HEK293T (cell line): ENCODE results near the gene GRAP2.

Experiments
- CTCF ChIA-PET: fragments of 350-600 bp; formaldehyde crosslinking; extraction: SDS; loops from one replicate; lab custom pipeline; 2021; ENCODE audit warnings: antibody characterized with exemption, inconsistent platforms; lab: Yijun Ruan, JAX
- POLR2A ChIA-PET: fragments of 350-600 bp; formaldehyde crosslinking; extraction: SDS; loops from one replicate; lab custom pipeline; 2020; ENCODE audit warnings: antibody characterized with exemption, inconsistent platforms; lab: Yijun Ruan, JAX
- DNase-seq: peaks from one replicate; pipeline ENCODE4 v3.0.0; 2012; ENCODE audit warnings: mixed read lengths; ENCODE audit errors: extremely low spot score
- ARNT ChIP-seq: fragments of 450-650 bp; IDR thresholded peaks from 2 replicates; pipeline ENCODE4 v1.6.1; 2017; ENCODE audit warnings: mild to moderate bottlenecking
- BHLHE40 ChIP-seq: fragments of 450-650 bp; IDR thresholded peaks from 2 replicates; pipeline ENCODE4 v1.6.1; 2016; ENCODE audit warnings: mild to moderate bottlenecking, moderate library complexity, borderline replicate concordance
- CTBP1 ChIP-seq: fragments of 450-650 bp; IDR thresholded peaks from 2 replicates; pipeline ENCODE4 v1.6.1; 2016; ENCODE audit warnings: borderline replicate concordance
- ELF4 ChIP-seq: fragments of 450-650 bp; IDR thresholded peaks from 2 replicates; pipeline ENCODE4 v1.6.1; 2017; ENCODE audit warnings: antibody characterized with exemption
- FOXA1 ChIP-seq: fragments of 450-650 bp; IDR thresholded peaks from 2 replicates; pipeline ENCODE4 v1.6.1; 2016; ENCODE audit warnings: mild to moderate bottlenecking
- FOXK2 ChIP-seq: fragments of 450-650 bp; IDR thresholded peaks from 2 replicates; pipeline ENCODE4 v1.6.1; 2016; ENCODE audit warnings: mild to moderate bottlenecking
- FOXM1 ChIP-seq: fragments of 450-650 bp; IDR thresholded peaks from 2 replicates; pipeline ENCODE4 v1.6.1; 2017; ENCODE audit warnings: mild to moderate bottlenecking, borderline replicate concordance
- HDGF ChIP-seq: fragments of 450-650 bp; IDR thresholded peaks from 2 replicates; pipeline ENCODE4 v1.6.1; 2017; ENCODE audit warnings: antibody characterized with exemption, borderline replicate concordance
- L3MBTL2 ChIP-seq: fragments of 450-650 bp; conservative IDR thresholded peaks from 2 replicates; pipeline ENCODE4 v1.6.1; 2016; ENCODE audit warnings: mild to moderate bottlenecking
- LEF1 ChIP-seq: fragments of 450-650 bp; IDR thresholded peaks from 2 replicates; pipeline ENCODE4 v1.6.1; 2017; ENCODE audit warnings: mild to moderate bottlenecking, borderline replicate concordance
- NFRKB ChIP-seq: fragments of 450-650 bp; IDR thresholded peaks from 2 replicates; pipeline ENCODE4 v1.6.1; 2016; ENCODE audit warnings: mild to moderate bottlenecking, moderate library complexity
- SP1 ChIP-seq: fragments of 450-650 bp; IDR thresholded peaks from 2 replicates; pipeline ENCODE4 v1.6.1; 2017
- SUZ12 ChIP-seq: fragments of 450-650 bp; IDR thresholded peaks from 2 replicates; pipeline ENCODE4 v1.6.1; 2016; ENCODE audit warnings: mild to moderate bottlenecking
- TARDBP ChIP-seq: fragments of 450-650 bp; IDR thresholded peaks from 2 replicates; pipeline ENCODE4 v1.6.1; 2016
- ZNF384 ChIP-seq: fragments of 450-650 bp; IDR thresholded peaks from 2 replicates; pipeline ENCODE4 v1.6.1; 2016
- TF ChIP-seq, protein P1 (sequence below): fragments of 450-650 bp; IDR thresholded peaks from 2 replicates; pipeline ENCODE4 v1.6.1; 2016

Gene GRAP2

GRCh38 chr22:39932918-39933649 is 32.2 kb downstream of the GRAP2 start:
- ChIA-PET POLR2A (no interaction called here), CTCF (interaction anchor here (0.5 to 2.2 kb wide), 6 partner anchors 10 to 378 kb away, joined by 3 to 8 read pairs (median 4); no protein-coding TSS in a partner anchor)
- DNase-seq = peak; percentile 79
- no peak for TF ChIP-seq L3MBTL2
- no peak for TF ChIP-seq HDGF
- TF ChIP-seq ELF4 = no peak
- no peak for TF ChIP-seq BHLHE40
- TF ChIP-seq SP1 = no peak
- no peak for TF ChIP-seq FOXM1
- TF ChIP-seq LEF1 = no peak
- no peak for TF ChIP-seq ARNT
- no peak for TF ChIP-seq ZNF384
- TF ChIP-seq, protein P1, sequence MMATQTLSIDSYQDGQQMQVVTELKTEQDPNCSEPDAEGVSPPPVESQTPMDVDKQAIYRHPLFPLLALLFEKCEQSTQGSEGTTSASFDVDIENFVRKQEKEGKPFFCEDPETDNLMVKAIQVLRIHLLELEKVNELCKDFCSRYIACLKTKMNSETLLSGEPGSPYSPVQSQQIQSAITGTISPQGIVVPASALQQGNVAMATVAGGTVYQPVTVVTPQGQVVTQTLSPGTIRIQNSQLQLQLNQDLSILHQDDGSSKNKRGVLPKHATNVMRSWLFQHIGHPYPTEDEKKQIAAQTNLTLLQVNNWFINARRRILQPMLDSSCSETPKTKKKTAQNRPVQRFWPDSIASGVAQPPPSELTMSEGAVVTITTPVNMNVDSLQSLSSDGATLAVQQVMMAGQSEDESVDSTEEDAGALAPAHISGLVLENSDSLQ = no peak
- TF ChIP-seq FOXA1 = no peak
- TF ChIP-seq CTBP1 = no peak
- no peak for TF ChIP-seq TARDBP
- no peak for TF ChIP-seq NFRKB
- TF ChIP-seq SUZ12 = no peak
- TF ChIP-seq FOXK2 = no peak

DNA sequence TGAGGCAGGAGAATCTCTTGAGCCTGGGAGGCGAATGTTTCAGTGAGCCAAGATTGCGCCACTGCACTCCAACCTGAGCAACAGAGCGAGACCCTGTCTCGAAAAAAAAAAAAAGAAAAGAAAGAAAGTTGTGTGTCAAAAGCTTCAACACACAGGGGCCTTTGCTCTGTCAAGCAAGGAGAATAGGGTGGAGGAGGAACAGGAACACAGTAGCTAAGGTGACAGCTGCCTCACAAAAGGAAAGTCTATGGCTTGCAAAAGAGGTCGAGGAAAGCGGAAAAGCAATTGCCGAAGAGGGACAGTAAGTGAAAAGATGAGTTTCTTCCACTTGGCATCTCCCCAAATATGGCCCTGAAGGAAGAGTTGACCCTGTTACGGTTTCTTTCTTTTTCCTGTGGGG is 32.9 kb downstream of the GRAP2 start:
- TF ChIP-seq FOXA1 (no peak), FOXM1 (no peak), SUZ12 (no peak), NFRKB (no peak), HDGF (no peak), L3MBTL2 (no peak), LEF1 (no peak), ZNF384 (no peak)
- CTCF ChIA-PET = interaction anchor here (1.0 to 2.2 kb wide), 4 partner anchors 9 to 378 kb away, joined by 3 to 8 read pairs (median 4); no protein-coding TSS in a partner anchor
- no peak for DNase-seq
- POLR2A ChIA-PET = no interaction called here

GRCh38 chr22:39935116-39935515 is 34.2 kb downstream of the GRAP2 start:
- POLR2A ChIA-PET = no interaction called here
- no peak for TF ChIP-seq CTBP1
- TF ChIP-seq ARNT = no peak
- CTCF ChIA-PET = interaction anchor here (0.6 to 1.1 kb wide), 3 partner anchors 9 to 209 kb away, joined by 3 read pairs; no protein-coding TSS in a partner anchor
- DNase-seq = no peak

GRCh38 chr22:39935612-39936011 is 34.7 kb downstream of the GRAP2 start:
- no peak for DNase-seq
- CTCF ChIA-PET = interaction anchor here (0.6 to 0.9 kb wide), 2 partner anchors 89 to 209 kb away, joined by 3 read pairs; no protein-coding TSS in a partner anchor
- no peak for TF ChIP-seq SP1
- TF ChIP-seq BHLHE40 = no peak
- no peak for TF ChIP-seq ZNF384
- no peak for TF ChIP-seq SUZ12
- TF ChIP-seq TARDBP = no peak
- no peak for TF ChIP-seq FOXM1
- TF ChIP-seq FOXA1 = no peak
- no peak for TF ChIP-seq FOXK2
- TF ChIP-seq, protein P1 = no peak
- TF ChIP-seq CTBP1 = no peak
- POLR2A ChIA-PET = no interaction called here

DNA sequence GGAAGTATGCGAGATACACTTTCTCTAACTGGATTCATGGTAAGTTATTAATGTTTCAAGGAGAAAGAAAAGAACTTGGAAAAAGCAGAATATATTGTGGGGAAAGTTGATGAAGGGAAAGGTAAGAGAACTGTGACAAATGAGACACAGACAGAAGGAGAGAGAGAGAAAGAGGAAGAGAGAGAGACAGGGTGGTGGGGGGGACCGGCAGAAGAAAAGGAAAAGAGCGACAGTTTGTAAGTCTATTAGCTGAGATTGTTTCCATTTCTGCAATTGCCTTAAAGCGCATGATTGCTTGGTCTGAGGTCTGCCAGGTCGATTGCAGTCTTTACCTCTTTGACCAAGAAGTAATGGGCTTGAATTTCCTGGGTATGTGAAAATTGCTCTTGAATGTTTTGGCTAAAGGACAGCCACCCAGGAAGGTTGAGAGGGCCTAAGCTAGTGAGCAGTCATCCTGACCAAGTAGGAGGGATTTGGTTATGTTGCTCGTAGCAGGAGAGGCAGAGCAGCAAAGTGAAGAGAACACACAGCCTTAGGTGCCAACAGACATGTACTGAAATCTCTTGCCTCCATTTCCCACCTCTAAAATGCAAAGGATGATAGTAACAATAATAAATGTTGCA is 35.8 kb downstream of the GRAP2 start:
- ChIA-PET CTCF (interaction anchor here (0.6 kb wide), 1 partner anchor 1655 kb away, joined by 3 read pairs; no protein-coding TSS in a partner anchor), POLR2A (no interaction called here)
- TF ChIP-seq LEF1 = no peak
- TF ChIP-seq FOXM1 = no peak
- DNase-seq = no peak

DNA sequence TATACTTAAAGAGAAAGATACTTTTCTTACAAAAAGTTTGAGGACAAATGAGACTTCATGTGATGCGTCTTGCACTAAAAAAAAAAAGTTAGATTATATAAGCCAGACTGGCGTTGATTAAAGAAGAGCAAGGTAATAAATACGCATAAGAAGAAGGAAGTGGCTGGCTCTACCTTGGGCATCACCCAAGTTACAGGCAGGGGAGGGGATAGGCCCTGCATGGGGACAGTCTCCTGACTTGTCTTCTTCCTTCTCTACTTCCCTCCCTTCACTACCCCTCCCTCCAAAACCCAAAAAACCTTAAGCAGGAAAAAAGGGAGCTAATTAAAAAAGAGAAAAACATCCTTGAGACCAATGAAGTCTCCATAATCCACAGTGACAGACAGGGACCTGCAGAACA is 37.0 kb downstream of the GRAP2 start:
- TF ChIP-seq FOXK2 (no peak), SP1 (no peak), FOXA1 (no peak), ARNT (no peak), CTBP1 (no peak), FOXM1 (no peak), SUZ12 (no peak), BHLHE40 (no peak), TARDBP (no peak), ZNF384 (no peak), L3MBTL2 (no peak), ELF4 (no peak), LEF1 (no peak), HDGF (no peak), NFRKB (no peak)
- TF ChIP-seq, protein P1 = no peak
- DNase-seq = no peak
- POLR2A ChIA-PET = no interaction called here
- CTCF ChIA-PET = interaction anchor here (1.2 kb wide), 1 partner anchor 11 kb away, joined by 3 read pairs; no protein-coding TSS in a partner anchor
